H4 (cell line): ENCODE results near the gene F12. TPM values are rescaled to one million over a fixed set of nuclear protein-coding genes. Genes with fewer than 3 reads are reported as not detected.
"Not testable (repeated sequence)": the region's sequence is repeated elsewhere in the genome, so short reads cannot be mapped to it uniquely, and the experiment has no call there.

Experiments
- DNase-seq: peaks from one replicate; pipeline ENCODE4 v3.0.0-alpha.2; 2015; ENCODE audit warnings: low spot score
- total RNA-seq: library from RNA; depleted of rRNA; stranded (reverse); fragments of >200 nt; shearing (Covaris generic); gene quantifications from 2 replicates; pipeline ENCODE4 v1.2.3, GENCODE V29; 2014

F12 gene
- total RNA-seq, 1 experiment from 2014 or later = 7.3 TPM

GRCh38 chr5:177432143-177432838, 22.9 kb upstream of the F12 start:
- DNase-seq = no peak

- no peak for DNase-seq
Measured at GRCh38 chr5:177431317-177432142, 22.2 kb upstream of the F12 start.

- no peak for DNase-seq
Measured at GRCh38 chr5:177430972-177431316, 21.6 kb upstream of the F12 start.

GRCh38 chr5:177430140-177430951, 21.0 kb upstream of the F12 start:
- no peak for DNase-seq

GRCh38 chr5:177429248-177430040, 20.1 kb upstream of the F12 start:
- DNase-seq = no peak

GRCh38 chr5:177428574-177429217, 19.3 kb upstream of the F12 start:
- no peak for DNase-seq

- no peak for DNase-seq
Measured at GRCh38 chr5:177427919-177428573, 18.7 kb upstream of the F12 start.

- no peak for DNase-seq
Measured at GRCh38 chr5:177427211-177427822, 18.0 kb upstream of the F12 start.

GRCh38 chr5:177426566-177427210, 17.3 kb upstream of the F12 start, which contains the start of gene GRK6:
Gene GRK6, plus strand, starts transcription at chr5:177426676. Its CDS starts 170 bp downstream, at chr5:177426846.
- no peak for DNase-seq

- DNase-seq = peak; percentile 100
Measured at GRCh38 chr5:177425801-177426565, 16.6 kb upstream of the F12 start.

- DNase-seq = no peak
Measured at GRCh38 chr5:177425196-177425800, 15.9 kb upstream of the F12 start.

- no peak for DNase-seq
Measured at GRCh38 chr5:177423671-177424070, 14.3 kb upstream of the F12 start.

- no peak for DNase-seq
Measured at GRCh38 chr5:177421062-177421798, 11.9 kb upstream of the F12 start.

GRCh38 chr5:177420472-177420871, 11.1 kb upstream of the F12 start:
- not testable (repeated sequence) for DNase-seq

GRCh38 chr5:177419046-177419445, 9.7 kb upstream of the F12 start:
- peak; percentile 66 for DNase-seq

- not testable (repeated sequence) for DNase-seq
Measured at GRCh38 chr5:177417081-177417480, 7.7 kb upstream of the F12 start.

GRCh38 chr5:177414481-177414880, 5.1 kb upstream of the F12 start:
- no peak for DNase-seq
